HG03575 (cell line): ENCODE data around the gene BNC2.

ENCODE experiments used
- ATAC-seq: cut with Tn5 transposase; IDR thresholded peaks from one replicate; pipeline ENCODE4 v1.9.1; 2021; ENCODE audit not compliant: unreplicated experiment, insufficient number of reproducible peaks, low FRiP score; ENCODE audit errors: extremely low read depth

Gene BNC2

DNA sequence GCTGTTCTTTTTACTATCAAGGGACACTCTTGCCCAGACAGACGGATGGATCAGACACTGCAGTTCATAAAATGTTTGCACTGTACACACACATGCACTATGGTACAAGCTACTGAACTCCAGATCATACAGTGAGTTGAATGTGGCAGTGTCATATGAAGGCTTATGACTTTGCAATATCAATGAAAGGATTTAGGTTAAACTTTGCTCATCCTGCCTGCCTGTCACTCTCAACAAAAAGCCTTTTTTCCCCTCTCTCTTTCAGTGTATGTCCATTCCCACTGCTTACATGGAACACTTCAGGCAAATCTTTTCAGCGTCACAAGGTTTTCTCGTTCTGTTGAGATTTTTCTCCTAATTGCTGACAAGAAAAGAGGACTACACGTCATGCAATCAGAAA is 97.4 kb downstream of the BNC2 start:
- no peak for ATAC-seq

DNA sequence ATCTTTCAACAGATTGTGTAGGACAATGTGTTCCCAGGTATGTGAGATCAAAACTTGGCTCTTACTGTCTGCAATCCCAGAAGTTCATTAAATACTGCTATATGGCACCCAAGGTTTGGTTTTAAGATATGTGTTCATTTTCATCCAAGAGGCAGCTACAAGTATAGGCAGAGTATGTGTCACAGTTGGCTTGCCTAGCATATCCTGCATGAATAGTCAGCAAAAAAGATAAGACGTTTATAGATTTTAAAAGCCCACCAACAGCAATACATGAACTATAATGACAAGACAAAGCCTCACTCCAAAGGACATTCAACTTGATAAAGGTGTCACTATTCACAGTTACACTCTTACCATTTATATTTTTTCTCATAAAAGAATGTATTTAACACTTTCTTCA is 99.1 kb downstream of the BNC2 start:
- ATAC-seq = no peak

DNA sequence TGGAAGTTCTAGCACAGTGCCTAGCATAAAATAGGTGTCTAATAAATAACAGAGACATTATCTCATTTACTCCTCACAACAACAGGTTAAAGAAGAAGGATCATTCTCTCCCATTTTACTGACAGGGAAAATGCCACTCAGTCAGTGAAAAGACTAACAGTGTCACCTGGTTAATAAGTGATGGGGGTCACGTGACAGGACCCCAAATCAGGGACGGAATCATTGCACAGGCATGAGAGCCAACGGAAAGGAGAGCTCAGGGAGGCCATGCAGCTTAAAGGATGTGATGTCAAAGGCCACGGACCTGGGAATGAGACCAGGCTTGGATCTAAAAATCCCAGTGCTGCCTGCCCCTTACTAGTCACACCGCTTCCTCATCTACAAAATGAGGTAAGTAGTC is 101.2 kb downstream of the BNC2 start:
- ATAC-seq = no peak

DNA sequence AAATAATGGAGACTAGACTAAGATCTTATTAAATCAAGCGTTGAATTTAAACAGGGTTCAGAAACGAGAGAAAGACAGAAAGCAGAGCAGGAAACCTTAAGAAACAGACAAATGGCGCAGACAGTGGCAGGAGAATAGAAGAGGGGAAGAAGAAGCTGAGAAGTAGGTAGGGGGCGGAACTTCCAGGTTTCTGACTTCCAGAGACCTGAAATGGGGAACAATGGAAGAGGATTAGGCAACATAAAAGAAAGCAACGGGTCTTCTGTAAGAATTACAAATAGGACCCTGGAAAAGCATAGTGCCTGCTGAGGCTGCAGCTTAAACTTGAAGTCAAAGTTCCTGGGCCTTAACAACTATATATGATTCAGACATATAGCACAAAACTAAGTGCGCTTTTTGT is 101.7 kb downstream of the BNC2 start:
- no peak for ATAC-seq

DNA sequence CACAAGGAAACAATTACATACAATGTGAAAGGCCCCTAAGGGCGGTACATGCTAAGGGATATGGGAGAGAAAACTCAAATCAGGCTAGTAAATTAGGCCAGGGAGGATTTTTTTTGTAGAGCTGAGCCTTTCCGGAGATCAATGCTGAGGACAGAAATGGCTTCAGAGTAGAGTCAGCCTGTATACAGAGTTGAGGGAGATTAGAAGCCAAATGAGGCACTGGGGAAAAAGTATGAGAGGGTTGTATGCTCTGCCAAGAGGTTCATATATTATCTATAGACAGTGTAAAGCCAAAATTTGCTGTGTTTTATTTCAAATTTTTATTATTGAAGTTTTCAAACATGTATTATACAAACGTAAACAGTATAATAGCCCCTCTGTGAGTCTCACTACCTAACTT is 103.1 kb downstream of the BNC2 start:
- ATAC-seq = no peak

DNA sequence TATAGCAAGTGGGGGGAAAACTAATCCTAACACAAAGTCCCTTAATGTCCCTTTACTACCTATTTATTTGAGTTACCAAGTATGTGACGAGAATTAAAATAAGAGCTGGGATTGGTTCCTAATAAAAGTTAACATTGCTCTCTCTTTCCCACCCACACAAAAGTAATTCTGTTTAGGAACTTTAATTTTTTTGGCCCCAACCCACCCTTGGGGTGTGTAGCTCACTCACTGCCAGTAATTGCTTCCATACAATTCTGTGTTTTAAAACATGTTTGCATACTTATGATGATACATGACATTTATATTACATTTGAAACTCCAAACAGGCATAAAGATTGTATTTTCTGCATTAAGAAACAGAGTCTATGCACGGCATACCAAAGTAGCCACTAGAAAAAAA is 106.5 kb downstream of the BNC2 start:
- ATAC-seq = no peak

DNA sequence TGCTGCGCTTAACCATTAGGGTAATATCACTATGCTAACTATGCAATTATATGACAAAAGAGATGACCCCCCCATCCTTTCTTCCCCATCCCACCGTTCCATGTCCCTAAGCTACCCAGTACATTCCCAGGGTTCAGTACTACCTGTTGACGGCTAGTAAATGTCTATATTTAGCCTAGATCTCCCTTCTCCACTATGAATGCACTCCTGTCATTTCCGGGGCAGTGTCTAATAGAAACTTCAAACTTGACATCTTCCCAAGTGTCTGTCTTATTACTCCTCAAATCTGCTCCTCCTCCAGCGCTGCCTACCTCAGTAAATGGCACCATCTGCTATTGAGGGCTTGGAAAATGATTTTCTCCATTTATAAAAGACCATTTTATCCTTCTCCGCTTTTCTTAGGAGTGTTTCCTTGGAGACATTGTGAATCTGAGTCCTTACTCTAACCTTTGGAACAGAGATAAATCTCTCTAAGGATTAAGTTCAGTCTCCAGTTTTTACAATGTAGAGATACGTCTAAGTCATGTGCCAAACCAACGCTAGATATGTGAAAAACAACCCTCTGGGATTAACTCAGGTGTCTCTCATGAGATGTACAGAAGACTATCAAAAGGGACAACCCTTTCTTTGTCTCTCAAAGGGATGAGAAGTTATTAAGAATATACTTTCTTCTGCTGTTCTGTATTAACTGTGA is 114.9 kb downstream of the BNC2 start:
- ATAC-seq = no peak

DNA sequence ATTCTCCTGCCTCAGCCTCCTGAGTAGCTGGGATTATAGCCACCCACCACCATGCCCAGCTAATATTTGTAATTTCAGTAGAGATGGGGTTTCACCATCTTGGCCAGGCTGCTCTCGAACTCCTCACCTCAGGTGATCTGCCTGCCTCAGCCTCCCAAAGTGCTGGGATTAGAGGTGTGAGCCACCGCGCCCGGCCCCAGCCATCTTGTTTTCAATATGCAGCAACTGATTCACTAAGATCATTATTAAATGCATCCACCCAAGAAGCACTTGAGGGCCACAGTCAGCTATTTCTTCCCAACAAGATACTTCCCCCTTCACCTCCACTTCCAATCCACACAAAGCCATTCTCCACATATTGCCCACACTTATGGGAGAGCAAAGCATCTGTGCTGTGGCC is 115.8 kb downstream of the BNC2 start:
- ATAC-seq = no peak

DNA sequence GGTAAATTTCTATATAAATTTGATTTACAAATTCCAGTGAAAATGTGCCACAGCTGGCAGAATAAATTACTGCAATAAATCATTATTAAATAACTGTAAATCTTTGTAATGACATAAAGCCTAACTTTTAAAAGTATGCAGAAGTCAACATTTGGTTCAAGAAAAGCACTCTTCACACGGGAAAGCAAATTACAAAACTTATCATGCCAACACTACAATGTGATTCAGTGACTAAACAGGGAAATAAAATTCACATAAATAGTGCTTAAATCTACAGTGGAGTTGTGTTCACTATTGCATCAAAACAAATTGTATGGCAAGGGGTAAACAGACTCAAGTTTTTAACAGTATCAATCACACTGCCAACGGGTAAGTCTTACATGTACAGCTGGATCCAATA is 117.2 kb downstream of the BNC2 start:
- no peak for ATAC-seq

DNA sequence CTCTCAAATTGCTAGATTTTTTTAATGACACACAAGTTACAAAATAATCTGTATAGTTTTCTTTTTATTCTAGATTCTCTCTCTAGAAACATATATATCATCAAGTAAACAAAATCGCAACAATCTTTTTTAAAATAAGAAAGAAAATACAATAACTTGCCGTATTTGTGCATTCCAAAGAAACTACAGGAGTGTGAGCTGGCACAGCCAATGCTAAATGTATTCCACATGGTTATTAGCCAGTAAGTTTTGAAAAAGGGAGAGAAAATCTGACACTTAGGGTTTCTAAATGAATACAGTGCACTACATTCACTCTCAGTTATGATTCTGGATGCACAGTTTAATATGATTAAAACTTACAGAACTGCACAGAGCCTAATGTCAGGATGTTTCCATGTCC is 117.9 kb downstream of the BNC2 start:
- ATAC-seq = no peak

DNA sequence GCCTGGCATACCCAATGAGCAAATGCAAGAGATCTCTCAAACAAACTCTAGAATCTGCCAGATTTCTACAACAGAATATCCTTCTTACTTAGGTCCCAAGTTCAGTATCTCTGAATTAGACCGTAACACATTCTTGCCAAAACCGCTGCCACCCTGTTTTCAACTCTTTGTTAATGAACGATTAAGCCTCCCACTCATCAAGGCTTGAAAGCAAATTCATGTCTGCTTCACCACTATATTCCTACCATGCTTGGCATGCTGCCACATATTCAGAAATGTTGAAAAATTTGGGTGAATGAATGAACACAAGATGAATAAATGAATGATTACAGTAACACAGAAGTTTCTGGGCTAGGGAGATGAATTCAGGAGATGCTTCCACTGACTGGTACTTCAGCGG is 119.9 kb downstream of the BNC2 start:
- no peak for ATAC-seq

DNA sequence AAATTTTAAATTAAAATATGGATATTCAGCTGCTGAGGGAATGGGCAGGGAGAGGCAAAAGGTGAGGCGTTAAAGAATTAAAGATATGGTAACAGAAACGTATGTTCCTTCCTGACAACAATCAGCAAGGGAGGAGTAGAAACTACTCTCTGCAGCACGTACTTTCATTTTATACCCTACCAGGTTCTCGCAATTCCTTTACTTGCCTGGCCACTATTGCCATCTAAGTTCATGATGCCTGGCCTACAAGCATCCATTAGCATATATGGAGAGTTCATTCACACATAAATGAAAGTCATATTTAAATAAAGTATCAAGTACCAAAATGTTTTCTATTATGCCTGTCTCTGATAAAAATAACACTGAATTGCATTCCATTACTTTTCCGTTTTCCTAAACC is 125.1 kb downstream of the BNC2 start:
- ATAC-seq = no peak

DNA sequence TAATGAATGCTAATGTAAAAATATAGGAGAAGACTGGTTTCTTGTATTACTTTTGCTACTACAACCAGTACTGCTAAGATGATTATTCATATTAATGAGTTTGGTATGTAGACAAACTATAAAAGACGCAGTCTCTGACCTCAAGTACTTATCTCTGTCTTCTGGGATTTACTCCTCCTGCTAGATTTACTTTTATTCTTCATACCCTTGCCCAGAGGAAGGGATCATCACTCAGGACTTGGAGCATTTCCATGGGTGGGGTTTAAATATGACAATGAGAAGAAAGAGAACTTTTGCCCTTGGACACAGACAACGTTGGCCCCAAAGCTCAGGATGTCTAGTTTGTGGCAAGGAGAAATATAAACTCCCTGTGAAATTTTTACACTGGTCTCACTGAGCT is 126.1 kb downstream of the BNC2 start:
- ATAC-seq = no peak

DNA sequence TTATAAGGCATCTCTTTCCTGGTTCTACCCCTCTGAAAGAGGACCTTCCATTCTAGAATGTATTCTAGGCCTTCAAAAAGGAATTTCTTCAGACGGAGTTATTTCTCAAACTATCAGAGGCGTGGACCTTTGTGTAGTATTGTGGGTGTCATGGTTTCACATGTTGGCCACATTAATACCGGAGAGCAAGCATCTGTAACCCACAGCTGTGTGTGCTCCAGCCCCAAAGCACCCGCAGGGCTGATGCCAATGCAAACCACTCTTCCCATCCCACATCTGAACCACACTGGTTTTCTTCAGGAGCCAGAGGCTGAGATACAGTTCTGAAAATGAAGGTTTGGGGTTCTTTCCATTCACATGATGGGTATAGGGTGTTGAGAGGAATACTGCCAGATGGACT is 127.1 kb downstream of the BNC2 start:
- no peak for ATAC-seq

DNA sequence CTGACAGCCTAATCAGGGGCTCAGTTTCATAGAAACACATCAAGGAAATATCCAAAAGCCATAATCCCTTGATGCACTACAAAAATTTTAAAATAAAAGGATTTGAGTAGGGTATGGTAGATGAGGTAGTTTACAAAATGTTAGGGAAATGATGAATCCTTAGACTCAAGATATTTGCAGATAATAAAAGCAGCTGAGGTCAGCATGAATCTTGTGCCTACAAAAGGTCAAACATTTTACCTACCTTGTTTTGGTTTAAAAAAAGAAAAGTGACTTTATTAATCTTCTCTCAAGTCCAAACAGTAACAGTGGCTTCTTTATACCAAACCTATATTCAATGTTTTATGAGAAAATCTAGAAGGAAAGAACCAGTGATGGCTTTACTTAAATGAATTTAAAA is 135.5 kb downstream of the BNC2 start:
- ATAC-seq = no peak

DNA sequence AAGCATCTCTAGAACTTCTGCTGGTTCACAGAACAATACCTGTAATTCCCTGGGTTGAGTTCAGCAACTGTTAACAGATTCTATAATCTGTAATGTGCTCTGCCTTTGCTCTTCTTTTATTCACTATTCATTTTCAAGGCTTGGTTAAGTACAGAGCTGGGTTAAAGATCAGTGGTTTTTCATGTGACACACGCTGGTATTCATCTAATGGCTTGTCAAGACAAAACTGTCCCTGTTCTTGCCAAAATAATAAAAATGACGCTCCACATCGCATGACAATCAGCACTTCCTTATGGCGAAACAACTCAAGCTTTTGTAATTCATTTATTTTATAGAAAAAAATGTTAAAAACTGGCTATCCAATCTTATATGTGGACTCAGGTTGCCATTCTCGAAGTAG is 137.9 kb downstream of the BNC2 start:
- ATAC-seq = no peak

DNA sequence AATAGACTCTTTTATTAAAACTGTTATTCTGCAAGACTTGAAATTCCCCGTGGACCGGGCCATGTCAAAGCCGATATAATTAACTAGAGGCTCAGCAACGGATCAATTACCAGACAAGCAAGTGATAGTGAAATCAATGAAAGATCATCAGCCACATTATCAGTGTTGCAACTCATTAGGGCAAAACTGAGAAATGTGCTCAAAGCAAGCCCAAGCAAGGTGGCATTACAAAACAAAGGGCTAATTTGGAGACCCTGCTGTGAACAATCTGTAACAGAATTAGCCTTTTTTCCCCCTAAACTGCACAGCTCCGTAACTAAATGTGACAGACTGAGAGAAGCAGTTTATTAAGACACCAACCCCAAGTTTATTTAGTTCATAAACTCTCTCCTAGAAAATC is 140.3 kb downstream of the BNC2 start:
- ATAC-seq = no peak

DNA sequence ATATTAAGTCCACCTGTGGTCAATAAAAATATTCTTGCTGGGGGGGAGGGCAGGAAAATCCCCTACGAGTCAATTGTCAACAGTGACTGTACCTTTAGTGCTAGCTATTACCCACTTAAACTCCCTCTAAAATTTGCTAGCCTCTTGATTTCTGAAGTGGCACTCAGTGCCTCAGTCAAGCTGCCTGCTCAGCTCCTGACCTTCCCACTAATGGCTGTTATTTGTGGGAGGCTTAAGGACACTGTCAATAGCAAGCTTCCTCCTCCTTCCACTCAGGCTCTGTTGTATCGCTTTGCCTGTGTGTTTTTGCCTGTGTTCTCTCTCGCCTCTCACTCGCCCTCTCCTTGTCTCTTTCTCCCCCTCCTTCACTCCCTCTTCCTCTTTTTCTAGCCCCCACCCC is 140.8 kb downstream of the BNC2 start:
- ATAC-seq = no peak

DNA sequence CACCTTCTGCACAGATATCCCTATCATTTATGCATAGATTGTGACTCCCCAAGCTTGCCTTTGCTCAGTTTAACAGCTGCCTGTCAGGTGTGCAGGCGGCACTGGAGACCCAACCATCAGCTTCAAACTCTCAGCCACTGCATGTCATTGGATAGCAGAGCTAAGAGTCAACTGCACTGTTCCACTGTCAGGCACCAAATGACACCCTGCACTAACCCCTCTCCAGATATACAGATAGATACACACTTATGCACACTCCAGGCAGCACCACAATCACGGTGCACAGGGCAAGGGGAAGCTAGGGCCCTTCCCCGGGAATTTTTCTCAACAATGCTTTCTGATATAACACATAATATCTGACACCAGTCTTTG is 142.3 kb downstream of the BNC2 start:
- ATAC-seq = no peak

DNA sequence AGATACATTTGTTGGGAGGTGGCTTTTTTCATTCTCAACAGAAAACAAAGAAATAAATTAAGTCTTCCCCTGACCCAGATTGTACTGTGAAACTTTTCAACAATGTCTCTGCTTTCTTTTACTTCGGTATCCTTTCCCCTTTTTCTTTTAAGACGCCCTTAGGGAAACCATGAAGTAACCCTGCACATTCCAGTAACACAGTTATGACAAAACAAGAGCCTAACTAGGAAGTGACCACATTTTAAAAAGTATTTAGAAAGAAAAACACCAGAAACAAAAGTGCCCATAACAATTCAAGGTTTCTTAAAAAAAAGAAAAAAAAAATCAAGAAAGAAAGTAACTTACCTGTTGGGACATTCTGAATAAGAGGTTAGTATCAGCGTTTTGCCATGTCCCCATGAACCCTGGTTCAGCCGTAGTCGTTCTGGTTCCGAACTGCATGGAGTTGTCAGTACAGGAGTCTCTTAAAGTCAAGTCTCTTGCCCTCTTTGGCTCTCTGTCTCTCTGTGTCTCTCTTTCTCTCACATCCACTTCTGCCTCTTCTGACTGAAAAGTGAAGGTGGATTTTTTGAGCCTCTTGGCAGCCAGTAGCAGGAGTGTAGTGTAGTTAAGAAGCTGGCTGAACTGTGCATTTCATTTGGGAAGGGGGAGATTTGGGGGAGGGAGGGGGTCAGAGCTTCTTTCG is 142.9 kb downstream of the BNC2 start:
- no peak for ATAC-seq
